ENCODE measurements around the gene ASIC2. TPM values are rescaled to one million over a fixed set of nuclear protein-coding genes. Genes with fewer than 3 reads are reported as not detected.

The ASIC2 gene
- total RNA-seq, 2 donors from 2014 or later: 0.48 to 1.3 TPM

DNA sequence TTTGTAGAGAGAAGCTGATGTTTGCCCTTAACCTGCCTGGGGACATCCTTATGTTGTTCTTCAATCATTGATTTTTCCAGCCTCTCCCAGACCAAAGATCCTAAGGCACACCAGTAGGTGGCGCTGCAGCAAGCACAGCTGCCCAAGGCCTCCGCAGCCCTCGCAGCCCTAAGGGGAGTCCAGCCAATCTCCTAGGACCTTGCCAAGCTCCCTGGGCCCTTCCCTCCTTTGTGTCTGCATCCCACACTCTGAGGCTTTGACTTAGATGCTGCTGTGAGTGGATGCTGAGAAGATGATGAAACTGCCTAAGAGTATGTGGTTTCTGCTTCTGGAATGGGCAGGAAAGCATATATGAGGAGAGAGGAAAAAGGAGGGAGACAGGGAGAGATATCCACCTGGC, 254.4 kb downstream of the ASIC2 start:
- Histone ChIP-seq H3K9ac (ENCODE audit: low read depth in 2 of 2, low read length in 2 of 2) (no peak overlapping the region), H3K27ac (no peak overlapping the region), H3K4me1 (no peaks in the 10 kb centered on the region), H3K4me3 (no peak overlapping the region), H3K36me3 (no peaks in the 10 kb centered on the region), H3K9me3 (no peaks in the 10 kb centered on the region), H3K27me3 (no peaks in the 10 kb centered on the region)
- intact Hi-C loops (cut with DNase I): no loop called here
- TF ChIP-seq, protein P1, sequence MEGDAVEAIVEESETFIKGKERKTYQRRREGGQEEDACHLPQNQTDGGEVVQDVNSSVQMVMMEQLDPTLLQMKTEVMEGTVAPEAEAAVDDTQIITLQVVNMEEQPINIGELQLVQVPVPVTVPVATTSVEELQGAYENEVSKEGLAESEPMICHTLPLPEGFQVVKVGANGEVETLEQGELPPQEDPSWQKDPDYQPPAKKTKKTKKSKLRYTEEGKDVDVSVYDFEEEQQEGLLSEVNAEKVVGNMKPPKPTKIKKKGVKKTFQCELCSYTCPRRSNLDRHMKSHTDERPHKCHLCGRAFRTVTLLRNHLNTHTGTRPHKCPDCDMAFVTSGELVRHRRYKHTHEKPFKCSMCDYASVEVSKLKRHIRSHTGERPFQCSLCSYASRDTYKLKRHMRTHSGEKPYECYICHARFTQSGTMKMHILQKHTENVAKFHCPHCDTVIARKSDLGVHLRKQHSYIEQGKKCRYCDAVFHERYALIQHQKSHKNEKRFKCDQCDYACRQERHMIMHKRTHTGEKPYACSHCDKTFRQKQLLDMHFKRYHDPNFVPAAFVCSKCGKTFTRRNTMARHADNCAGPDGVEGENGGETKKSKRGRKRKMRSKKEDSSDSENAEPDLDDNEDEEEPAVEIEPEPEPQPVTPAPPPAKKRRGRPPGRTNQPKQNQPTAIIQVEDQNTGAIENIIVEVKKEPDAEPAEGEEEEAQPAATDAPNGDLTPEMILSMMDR (IDR thresholded peaks at IDR 0.05): peak; percentile 43
- peak; percentile 52 for DNase-seq

DNA sequence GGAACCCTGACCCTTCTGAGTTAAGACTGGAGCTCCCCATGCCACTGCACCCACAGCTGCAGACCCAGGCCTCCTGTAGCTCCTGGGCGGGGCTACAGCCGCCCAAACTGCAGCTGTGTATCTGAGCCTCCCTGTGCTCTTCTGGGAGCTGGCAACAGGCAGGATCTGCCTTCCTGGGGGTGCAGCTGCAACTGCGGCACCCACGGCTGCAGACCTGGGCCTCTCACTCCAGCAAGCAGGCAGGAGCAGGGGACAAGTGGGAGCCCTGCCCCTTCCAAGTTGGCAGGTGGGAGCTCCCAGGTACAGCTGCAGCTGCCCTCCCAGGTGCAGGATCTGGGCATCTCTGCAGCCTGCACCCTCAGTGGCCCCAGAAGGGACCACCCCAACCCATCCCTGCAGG, 259.9 kb downstream of the ASIC2 start:
- DNase-seq: no peak
- no peaks in the 10 kb centered on the region for H3K27me3 ChIP-seq
- no peaks in the 10 kb centered on the region for H3K4me1 ChIP-seq
- no peaks in the 10 kb centered on the region for H3K36me3 ChIP-seq
- no peaks in the 10 kb centered on the region for H3K9me3 ChIP-seq
- H3K9ac ChIP-seq (ENCODE audit: low read depth in 2 of 2, low read length in 2 of 2): no peak overlapping the region
- TF ChIP-seq, protein P1 (IDR thresholded peaks at IDR 0.05): no peak
- intact Hi-C loops (cut with DNase I): no loop called here
- H3K27ac ChIP-seq: no peak overlapping the region
- no peak overlapping the region for H3K4me3 ChIP-seq

DNA sequence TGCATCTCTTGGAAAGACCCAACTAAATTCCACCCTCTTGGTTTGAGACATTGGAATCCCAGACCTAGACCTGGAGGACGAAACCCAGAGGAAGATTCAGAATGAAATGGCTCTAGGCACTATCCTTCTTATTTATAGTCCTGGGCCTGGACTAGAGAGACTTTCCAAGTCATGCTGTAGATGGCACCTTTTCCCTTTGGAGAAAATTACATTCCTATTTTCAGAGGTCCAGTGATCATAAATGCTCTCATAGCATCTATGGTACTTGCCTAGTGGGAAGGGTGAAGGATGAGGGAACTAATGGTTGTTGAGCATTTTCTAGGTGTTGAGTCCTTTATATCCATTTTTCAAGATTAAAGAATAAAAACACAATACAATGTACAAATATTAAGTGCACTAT, 264.3 kb downstream of the ASIC2 start:
- intact Hi-C loops (cut with DNase I): no loop called here
- no peak overlapping the region for H3K27ac ChIP-seq

DNA sequence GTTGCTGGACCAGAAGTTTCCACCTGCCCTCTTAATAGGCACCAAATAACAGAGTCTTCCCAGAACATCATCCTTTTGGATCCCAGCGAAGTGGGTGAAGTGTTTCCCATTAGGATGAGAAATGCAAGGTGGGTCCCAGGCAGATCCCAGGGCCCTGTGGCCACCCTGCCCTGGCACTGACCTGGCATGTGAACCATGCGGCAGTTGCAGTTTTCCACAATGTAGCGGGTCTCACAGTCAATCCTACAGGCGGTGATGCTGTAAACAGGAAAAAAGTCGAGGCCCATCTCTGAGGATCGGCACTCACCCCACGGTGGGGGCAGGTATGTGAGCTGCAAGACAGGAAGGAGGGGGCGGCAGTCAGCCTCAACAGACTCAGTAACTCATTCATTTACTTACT, 265.0 kb downstream of the ASIC2 start:
- H3K4me1 ChIP-seq: no peaks in the 10 kb centered on the region
- H3K4me3 ChIP-seq: no peak overlapping the region
- intact Hi-C loops (cut with DNase I): no loop called here
- H3K27ac ChIP-seq: no peak overlapping the region
- TF ChIP-seq, protein P1 (IDR thresholded peaks at IDR 0.05): no peak
- H3K36me3 ChIP-seq: no peaks in the 10 kb centered on the region
- H3K9me3 ChIP-seq: no peaks in the 10 kb centered on the region
- no peak overlapping the region for H3K9ac ChIP-seq (ENCODE audit: low read depth in 2 of 2, low read length in 2 of 2)
- no peak for DNase-seq
- no peaks in the 10 kb centered on the region for H3K27me3 ChIP-seq

More for the DNA sequence above, 264.3 kb downstream of the ASIC2 start:
- DNase-seq: no peak
- Histone ChIP-seq H3K9ac (ENCODE audit: low read depth in 2 of 2, low read length in 2 of 2) (no peak overlapping the region), H3K36me3 (no peaks in the 10 kb centered on the region), H3K4me3 (no peak overlapping the region), H3K4me1 (no peaks in the 10 kb centered on the region), H3K9me3 (no peaks in the 10 kb centered on the region), H3K27me3 (no peaks in the 10 kb centered on the region)
- TF ChIP-seq, protein P1 (IDR thresholded peaks at IDR 0.05): no peak

DNA sequence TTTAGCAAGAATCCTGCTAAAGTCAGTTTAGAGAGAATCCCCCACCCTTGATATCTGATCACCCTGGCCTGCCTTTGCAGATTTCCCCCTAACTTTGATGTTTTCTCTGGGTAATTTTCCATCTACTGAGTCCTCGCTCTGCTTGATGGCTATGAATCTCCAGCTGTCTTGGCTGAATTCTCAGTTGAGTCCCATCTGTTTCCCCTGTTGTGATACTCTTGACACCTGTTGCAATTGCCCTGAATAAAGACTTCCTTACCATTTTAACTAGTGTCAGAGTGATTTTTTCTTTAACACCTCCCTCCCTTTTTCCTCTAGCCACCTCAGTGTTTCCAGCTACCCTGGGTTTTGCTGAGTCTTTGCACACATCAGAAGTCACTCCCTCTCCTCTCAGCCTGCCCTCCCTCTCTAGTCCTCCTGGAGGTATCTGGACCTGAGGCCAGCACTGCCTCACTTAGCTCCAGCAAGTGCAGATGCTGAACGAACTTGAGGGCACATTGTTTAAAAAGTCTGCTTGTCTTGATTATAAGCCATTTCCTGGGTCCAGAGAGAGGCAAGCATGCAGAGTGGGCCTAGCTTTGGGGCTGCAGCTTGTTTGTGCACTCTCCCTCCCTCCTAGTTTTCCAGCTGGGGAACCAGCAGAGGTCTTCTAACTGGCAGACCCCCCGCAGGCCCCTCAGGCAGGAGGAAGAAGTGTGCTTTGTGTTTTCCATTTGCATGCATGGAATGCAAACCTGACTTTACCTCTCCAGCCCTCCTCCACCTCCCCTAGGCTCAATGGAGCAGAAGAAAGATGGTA, 268.2 kb downstream of the ASIC2 start:
- Histone ChIP-seq H3K4me1 (no peaks in the 10 kb centered on the region), H3K27me3 (no peaks in the 10 kb centered on the region), H3K36me3 (no peaks in the 10 kb centered on the region), H3K9me3 (no peaks in the 10 kb centered on the region), H3K9ac (ENCODE audit: low read depth in 2 of 2, low read length in 2 of 2) (no peak overlapping the region), H3K4me3 (no peak overlapping the region), H3K27ac (no peak overlapping the region)
- TF ChIP-seq, protein P1 (IDR thresholded peaks at IDR 0.05): no peak
- intact Hi-C loops (cut with DNase I): no loop called here
- DNase-seq: no peak
